ENCODE measurements around the gene STAT2. TPM values are rescaled to one million over a fixed set of nuclear protein-coding genes. Genes with fewer than 3 reads are reported as not detected.

STAT2 gene
- total and polyA plus RNA-seq, 2 of the 4 experiments (the other 2 are of a cell fraction), result 99.3 to 182 TPM

DNA sequence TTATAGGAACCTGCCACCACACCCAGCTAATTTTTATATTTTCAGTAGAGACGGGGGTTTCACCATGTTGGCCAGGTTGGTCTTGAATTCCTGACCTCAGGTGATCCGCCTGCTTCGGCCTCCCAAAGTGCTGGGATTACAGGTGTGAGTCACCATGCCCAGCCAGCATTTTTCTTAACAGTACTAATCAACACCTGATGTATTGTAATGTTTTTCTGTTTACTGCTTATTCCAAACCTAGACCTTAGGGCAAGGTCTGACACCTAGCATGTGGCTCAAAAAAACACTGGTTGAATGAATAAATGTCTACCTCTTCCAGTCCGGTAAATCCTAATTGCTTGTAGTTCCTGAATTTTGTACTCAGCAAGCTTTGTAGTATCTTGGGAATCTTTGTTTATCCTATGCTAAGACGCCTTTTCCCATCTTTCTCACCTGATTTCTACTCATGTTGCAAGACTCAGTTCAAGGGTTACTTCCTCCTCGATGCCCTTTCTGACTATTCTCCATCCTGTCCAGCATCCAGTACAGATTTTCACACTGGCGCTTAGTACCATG lies 28.9 kb downstream of the STAT2 start:
- H4K20me1 ChIP-seq (ENCODE audit: insufficient read depth, low read length), result no peaks in the 10 kb centered on the region
- no peak overlapping the region for H2BK15ac ChIP-seq (ENCODE audit: low read depth, low read length)
- H2BK5ac ChIP-seq (ENCODE audit: low read depth, low read length, poor library complexity, severe bottlenecking), result no peak overlapping the region
- no peak for ATAC-seq (ENCODE audit: low read depth)
- DNase-seq, result no peak
- H3K18ac ChIP-seq (ENCODE audit: low read depth, low read length), result no peak overlapping the region
- H4K8ac ChIP-seq (ENCODE audit: low read depth in 2 of 2, low read length in 2 of 2), result no peak overlapping the region
- intact Hi-C loops (cut with micrococcal nuclease) (no loop called here), dilution Hi-C loops (cut with HindIII; ENCODE audit: low sequenced_read_pairs, unreplicated experiment) (no loop called here), in situ Hi-C loops (cut with MboI; ENCODE audit: low sequenced_read_pairs) (no loop called here)
- POLR2A ChIA-PET (ENCODE audit: unreplicated experiment), result no interaction called here
- no peak overlapping the region for H3K14ac ChIP-seq (replicated peaks; ENCODE audit: low read depth, low read length)
- H3K79me1 ChIP-seq (ENCODE audit: low read depth in 1 of 2, low read length in 2 of 2), result peaks cover 10 to 24% of the 10 kb centered on the region in 2 experiments; a peak in 3 of 4 replicates
- WGBS, 2 experiments (ENCODE audit: extremely low coverage in 2 of 2, insufficient read length in 1 of 2), result no CpG with 5 or more reads among the region's 7 CpGs
- no peak overlapping the region for H2BK120ac ChIP-seq (ENCODE audit: low read depth, low read length)
- H2AK5ac ChIP-seq (ENCODE audit: low read depth, low read length), result no peak overlapping the region
- no TSS peak for BruUV-seq (replicated peaks)
- TF ChIP-seq BHLHE40 (IDR thresholded peaks at IDR 0.05; ENCODE audit: low read depth, low read length), result no peak
- no peak for TF ChIP-seq CHD1 (IDR thresholded peaks at IDR 0.05; ENCODE audit: low read depth, low read length)
- TF ChIP-seq, protein P1, sequence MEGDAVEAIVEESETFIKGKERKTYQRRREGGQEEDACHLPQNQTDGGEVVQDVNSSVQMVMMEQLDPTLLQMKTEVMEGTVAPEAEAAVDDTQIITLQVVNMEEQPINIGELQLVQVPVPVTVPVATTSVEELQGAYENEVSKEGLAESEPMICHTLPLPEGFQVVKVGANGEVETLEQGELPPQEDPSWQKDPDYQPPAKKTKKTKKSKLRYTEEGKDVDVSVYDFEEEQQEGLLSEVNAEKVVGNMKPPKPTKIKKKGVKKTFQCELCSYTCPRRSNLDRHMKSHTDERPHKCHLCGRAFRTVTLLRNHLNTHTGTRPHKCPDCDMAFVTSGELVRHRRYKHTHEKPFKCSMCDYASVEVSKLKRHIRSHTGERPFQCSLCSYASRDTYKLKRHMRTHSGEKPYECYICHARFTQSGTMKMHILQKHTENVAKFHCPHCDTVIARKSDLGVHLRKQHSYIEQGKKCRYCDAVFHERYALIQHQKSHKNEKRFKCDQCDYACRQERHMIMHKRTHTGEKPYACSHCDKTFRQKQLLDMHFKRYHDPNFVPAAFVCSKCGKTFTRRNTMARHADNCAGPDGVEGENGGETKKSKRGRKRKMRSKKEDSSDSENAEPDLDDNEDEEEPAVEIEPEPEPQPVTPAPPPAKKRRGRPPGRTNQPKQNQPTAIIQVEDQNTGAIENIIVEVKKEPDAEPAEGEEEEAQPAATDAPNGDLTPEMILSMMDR (conservative IDR thresholded peaks at IDR 0.05; ENCODE audit: low read depth, low read length), result no peak
- TF ChIP-seq RCOR1 (IDR thresholded peaks at IDR 0.05; ENCODE audit: insufficient replicate concordance, low read length), result no peak
- TF ChIP-seq CEBPB (IDR thresholded peaks at IDR 0.05; ENCODE audit: low read depth, low read length), result no peak
- no peak for TF ChIP-seq MAFK (IDR thresholded peaks at IDR 0.05; ENCODE audit: low read depth, low read length)
- no peak for TF ChIP-seq RAD21 (IDR thresholded peaks at IDR 0.05; ENCODE audit: low read length)
- no peak for TF ChIP-seq NFE2L2 (IDR thresholded peaks at IDR 0.05; ENCODE audit: low read depth, low read length)
- TF ChIP-seq MXI1 (IDR thresholded peaks at IDR 0.05; ENCODE audit: borderline replicate concordance, low read depth, low read length), result no peak
- TF ChIP-seq, protein P2, sequence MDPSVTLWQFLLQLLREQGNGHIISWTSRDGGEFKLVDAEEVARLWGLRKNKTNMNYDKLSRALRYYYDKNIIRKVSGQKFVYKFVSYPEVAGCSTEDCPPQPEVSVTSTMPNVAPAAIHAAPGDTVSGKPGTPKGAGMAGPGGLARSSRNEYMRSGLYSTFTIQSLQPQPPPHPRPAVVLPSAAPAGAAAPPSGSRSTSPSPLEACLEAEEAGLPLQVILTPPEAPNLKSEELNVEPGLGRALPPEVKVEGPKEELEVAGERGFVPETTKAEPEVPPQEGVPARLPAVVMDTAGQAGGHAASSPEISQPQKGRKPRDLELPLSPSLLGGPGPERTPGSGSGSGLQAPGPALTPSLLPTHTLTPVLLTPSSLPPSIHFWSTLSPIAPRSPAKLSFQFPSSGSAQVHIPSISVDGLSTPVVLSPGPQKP (IDR thresholded peaks at IDR 0.05; ENCODE audit: borderline replicate concordance, low read depth, low read length), result no peak
- no peak for TF ChIP-seq RFX5 (IDR thresholded peaks at IDR 0.05; ENCODE audit: low read depth, low read length)
- TF ChIP-seq FOS (IDR thresholded peaks at IDR 0.05; ENCODE audit: low read depth, low read length), result no peak
- no peak for TF ChIP-seq POLR2A (IDR thresholded peaks at IDR 0.05; ENCODE audit: low read depth, low read length)
- no peaks in the 10 kb centered on the region for H3K27me3 ChIP-seq (ENCODE audit: control insufficient read depth, insufficient read depth, low read length)
- no peak overlapping the region for H2AFZ ChIP-seq (replicated peaks; ENCODE audit: low read length, poor library complexity)
- H3K56ac ChIP-seq (ENCODE audit: extremely low read depth, insufficient read depth, low read length), result no peak overlapping the region
- H3K9me3 ChIP-seq (ENCODE audit: control insufficient read depth, insufficient read depth, low read length), result no peaks in the 10 kb centered on the region
- H3K36me3 ChIP-seq (ENCODE audit: control insufficient read depth, insufficient read depth, low read length), result peaks cover 7% of the 10 kb centered on the region
- no peak overlapping the region for H3K23ac ChIP-seq (ENCODE audit: low read depth, low read length)
- no peak overlapping the region for H2AK9ac ChIP-seq (replicated peaks; ENCODE audit: low read depth, low read length, poor library complexity)
- H4K5ac ChIP-seq (ENCODE audit: low read depth, low read length), result no peak overlapping the region
- H4K91ac ChIP-seq (ENCODE audit: insufficient read depth, low read depth, low read length), result no peak overlapping the region
- H3K4me2 ChIP-seq (ENCODE audit: low read depth, low read length), result no peak overlapping the region
- H3K9me1 ChIP-seq (ENCODE audit: insufficient read depth, low read length), result peaks cover 10% of the 10 kb centered on the region
- CTCF ChIA-PET, result no interaction called here
- H3K27ac ChIP-seq (ENCODE audit: insufficient read depth, low read length), result no peak overlapping the region
- H3K4me3 ChIP-seq (ENCODE audit: insufficient read depth, low read depth, low read length), result no peak overlapping the region
- no peak overlapping the region for H3K9ac ChIP-seq (ENCODE audit: low read depth, low read length)
- H3K4me1 ChIP-seq (ENCODE audit: control insufficient read depth, insufficient read depth, low read length), result peaks cover 5% of the 10 kb centered on the region; the same call in 1 of the 2 replicates
- no peak overlapping the region for H2BK20ac ChIP-seq (ENCODE audit: low read depth, low read length)
- H3K4ac ChIP-seq (ENCODE audit: low read depth, low read length), result no peak overlapping the region

All from IMR-90 (cell line).